Measurements from ENCODE around the gene POLR3F.
A peak's percentile ranks its signal among the peaks of the same experiment; 100 is the strongest.

DNA sequence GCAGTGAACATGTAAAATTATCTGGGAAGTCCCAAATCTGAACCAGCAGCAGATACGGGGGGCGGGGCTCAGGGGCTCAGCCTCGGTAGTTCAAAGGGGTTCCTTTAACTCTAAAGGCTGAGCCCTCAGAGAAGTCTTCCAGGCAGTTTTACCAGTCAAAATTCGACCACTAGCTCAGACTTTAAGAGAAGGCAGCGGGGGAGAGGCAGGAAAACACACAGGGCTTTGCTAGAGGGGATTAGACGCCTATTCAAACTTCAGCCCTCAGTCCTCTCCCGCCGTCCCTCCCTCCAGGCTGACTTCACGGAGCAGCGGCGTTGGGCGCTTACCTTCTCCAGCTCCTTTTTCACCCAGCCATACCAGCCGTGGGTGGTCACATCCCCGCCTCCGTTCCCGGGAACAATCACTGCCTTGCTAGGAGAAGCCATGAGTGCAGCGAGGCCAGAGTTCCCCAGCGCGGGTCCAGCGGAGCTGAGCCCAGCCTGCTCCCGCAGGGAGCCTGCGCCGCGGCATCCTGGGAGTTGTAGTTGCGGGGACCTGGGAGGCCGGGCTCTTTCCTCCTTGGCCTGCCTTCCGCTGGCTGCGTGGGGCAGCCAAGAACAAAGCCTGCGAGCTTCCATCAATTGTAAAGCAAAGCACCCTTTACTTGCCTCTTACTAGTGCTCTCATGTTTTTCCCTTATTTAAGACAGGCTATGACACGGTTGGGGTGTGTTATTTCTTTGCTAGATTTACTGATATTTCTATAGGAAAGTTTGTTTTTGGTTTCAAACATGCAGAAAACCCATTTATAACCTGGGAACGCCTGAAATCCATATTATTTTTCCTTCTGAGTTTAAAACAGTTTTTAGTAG, 29.8 kb downstream of the POLR3F start, which contains the start of gene RBBP9:
- TF ChIP-seq POLR2A (IDR thresholded peaks at IDR 0.05) (peak in 1 of 2 donors; percentile 15), EP300 (IDR thresholded peaks at IDR 0.05) (no peak), POLR2AphosphoS5 (IDR thresholded peaks at IDR 0.05) (peak; percentile 14 to 69 (median 39))
- TF ChIP-seq, protein P1, sequence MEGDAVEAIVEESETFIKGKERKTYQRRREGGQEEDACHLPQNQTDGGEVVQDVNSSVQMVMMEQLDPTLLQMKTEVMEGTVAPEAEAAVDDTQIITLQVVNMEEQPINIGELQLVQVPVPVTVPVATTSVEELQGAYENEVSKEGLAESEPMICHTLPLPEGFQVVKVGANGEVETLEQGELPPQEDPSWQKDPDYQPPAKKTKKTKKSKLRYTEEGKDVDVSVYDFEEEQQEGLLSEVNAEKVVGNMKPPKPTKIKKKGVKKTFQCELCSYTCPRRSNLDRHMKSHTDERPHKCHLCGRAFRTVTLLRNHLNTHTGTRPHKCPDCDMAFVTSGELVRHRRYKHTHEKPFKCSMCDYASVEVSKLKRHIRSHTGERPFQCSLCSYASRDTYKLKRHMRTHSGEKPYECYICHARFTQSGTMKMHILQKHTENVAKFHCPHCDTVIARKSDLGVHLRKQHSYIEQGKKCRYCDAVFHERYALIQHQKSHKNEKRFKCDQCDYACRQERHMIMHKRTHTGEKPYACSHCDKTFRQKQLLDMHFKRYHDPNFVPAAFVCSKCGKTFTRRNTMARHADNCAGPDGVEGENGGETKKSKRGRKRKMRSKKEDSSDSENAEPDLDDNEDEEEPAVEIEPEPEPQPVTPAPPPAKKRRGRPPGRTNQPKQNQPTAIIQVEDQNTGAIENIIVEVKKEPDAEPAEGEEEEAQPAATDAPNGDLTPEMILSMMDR (IDR thresholded peaks at IDR 0.05), result no peak
